ENCODE measurements around the gene ID4.

Gene ID4

GRCh38 chr6:19836799-19837510 lies at the start of gene ID4:
TSS of gene ID4 (plus strand) at chr6:19837370. CDS start at chr6:19837755, 385 bp downstream.
- DNase-seq, result no peak

GRCh38 chr6:19788686-19789085 lies 48.5 kb upstream of the ID4 start:
- no peak for DNase-seq

- DNase-seq, result no peak
Measured at GRCh38 chr6:19789100-19789803, 47.9 kb upstream of the ID4 start.

- DNase-seq, result no peak
Measured at GRCh38 chr6:19791267-19791666, 45.9 kb upstream of the ID4 start.

- no peak for DNase-seq
Measured at GRCh38 chr6:19795211-19795610, 42.0 kb upstream of the ID4 start.

GRCh38 chr6:19796452-19796851 lies 40.7 kb upstream of the ID4 start:
- no peak for DNase-seq

GRCh38 chr6:19798362-19798761 lies 38.8 kb upstream of the ID4 start:
- no peak for DNase-seq

GRCh38 chr6:19802656-19803055 lies 34.5 kb upstream of the ID4 start:
- no peak for DNase-seq

- DNase-seq, result no peak
Measured at GRCh38 chr6:19803331-19804204, 33.6 kb upstream of the ID4 start.

- peak; percentile 13 for DNase-seq
Measured at GRCh38 chr6:19804205-19805128, 32.7 kb upstream of the ID4 start.

GRCh38 chr6:19805129-19805481 lies 32.1 kb upstream of the ID4 start:
- DNase-seq, result no peak

- DNase-seq, result no peak
Measured at GRCh38 chr6:19806971-19807396, 30.2 kb upstream of the ID4 start.

GRCh38 chr6:19811397-19812079 lies 25.6 kb upstream of the ID4 start:
- no peak for DNase-seq

- no peak for DNase-seq
Measured at GRCh38 chr6:19812512-19813119, 24.6 kb upstream of the ID4 start.

GRCh38 chr6:19818805-19819204 lies 18.4 kb upstream of the ID4 start:
- no peak for DNase-seq

- DNase-seq, result no peak
Measured at GRCh38 chr6:19824058-19824807, 12.9 kb upstream of the ID4 start.

GRCh38 chr6:19827247-19827646 lies 9.9 kb upstream of the ID4 start:
- no peak for DNase-seq

GRCh38 chr6:19827903-19828302 lies 9.3 kb upstream of the ID4 start:
- no peak for DNase-seq

- DNase-seq, result no peak
Measured at GRCh38 chr6:19830171-19830570, 7.0 kb upstream of the ID4 start.

- DNase-seq, result no peak
Measured at GRCh38 chr6:19831358-19831757, 5.8 kb upstream of the ID4 start.

GRCh38 chr6:19833947-19834346 lies 3.2 kb upstream of the ID4 start:
- no peak for DNase-seq

Data from CD4-positive, alpha-beta T cell treated with Interleukin-17A for 1 hour (primary cell).